Measurements from ENCODE around the gene STARD7. TPM values are rescaled to one million over a fixed set of nuclear protein-coding genes. Genes with fewer than 3 reads are reported as not detected.
"Not testable (repeated sequence)": the region's sequence is repeated elsewhere in the genome, so short reads cannot be mapped to it uniquely, and the experiment has no call there.

The STARD7 gene
- total RNA-seq, 3 donors from 2014 or later, result 118 to 123 (median 122) TPM

- ATAC-seq, result peak; percentile 64
- DNase-seq, result peak in 1 of 3 donors; percentile 29
- intact Hi-C loops (cut with DNase I, micrococcal nuclease), result no loop called here
Observed at GRCh38 chr2:96161898-96162297, 46.7 kb downstream of the STARD7 start.

DNA sequence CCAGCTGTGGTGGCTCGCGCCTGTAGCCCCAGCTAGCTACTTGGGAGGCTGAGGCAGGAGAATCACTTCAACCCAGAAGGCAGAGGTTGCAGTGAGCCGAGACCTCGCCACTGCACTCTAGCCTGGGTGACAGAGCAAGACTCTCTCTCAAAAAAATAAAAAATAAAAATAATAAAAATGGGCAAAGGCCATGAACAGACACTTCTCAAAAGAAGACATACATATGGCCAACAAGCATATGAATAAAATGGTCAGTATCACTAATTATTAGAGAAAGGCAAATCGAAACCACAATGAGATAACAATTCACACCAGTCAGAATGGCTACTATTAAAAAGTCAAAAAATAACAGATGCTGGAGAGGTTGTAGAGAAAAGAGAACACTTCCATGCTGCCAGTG lies 48.3 kb downstream of the STARD7 start:
- not testable (repeated sequence) for H3K36me3 ChIP-seq (ENCODE audit: low read depth); ATAC-seq

More at GRCh38 chr2:96161898-96162297, 46.7 kb downstream of the STARD7 start:
- TF ChIP-seq CTCF (IDR thresholded peaks at IDR 0.05), result no peak
- Histone ChIP-seq H3K4me1 (ENCODE audit: low read depth) (no peaks in the 10 kb centered on the region), H3K36me3 (ENCODE audit: low read depth) (no peaks in the 10 kb centered on the region), H3K9me3 (no peaks in the 10 kb centered on the region), H3K4me3 (no peak overlapping the region)

DNA sequence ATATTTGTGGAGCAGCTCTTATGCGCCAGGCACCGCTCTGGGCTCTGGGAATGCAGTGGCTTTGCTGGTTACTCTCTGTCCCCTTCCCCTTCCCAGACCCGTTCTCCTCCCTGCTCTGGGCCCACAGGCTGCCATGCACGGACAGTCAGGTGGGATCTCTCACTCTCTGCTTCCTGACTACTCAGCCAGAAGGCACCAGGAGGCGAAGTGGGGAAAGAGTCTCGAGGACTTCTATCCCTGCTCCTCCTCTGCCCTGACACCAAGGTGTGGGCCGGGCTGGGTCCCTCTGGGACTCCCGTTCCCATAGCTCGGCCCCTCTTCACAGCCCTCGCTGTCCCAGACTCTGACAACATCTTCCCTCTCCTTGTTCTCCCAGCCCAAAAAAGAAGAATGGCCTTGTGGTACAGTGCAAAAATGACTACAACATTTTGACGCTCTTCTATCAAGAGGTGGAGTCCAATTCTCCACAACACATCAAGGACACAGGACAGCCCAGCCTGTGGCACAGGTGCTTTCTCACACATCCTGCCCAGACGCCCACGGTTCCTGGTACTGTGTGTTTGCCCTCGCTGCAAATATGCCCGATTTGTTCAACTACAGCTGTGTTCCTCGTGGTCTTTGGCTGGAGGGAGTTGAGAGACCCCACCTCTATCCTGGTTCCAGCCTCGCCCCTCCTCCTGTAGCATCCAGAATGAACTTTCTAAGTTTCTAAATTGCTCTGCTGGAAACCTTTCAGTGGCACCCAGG lies 49.4 kb downstream of the STARD7 start:
- DNase-seq (no peak), ATAC-seq (no peak)
- intact Hi-C loops (cut with DNase I, micrococcal nuclease), result no loop called here
- Histone ChIP-seq H3K4me1 (ENCODE audit: low read depth) (no peaks in the 10 kb centered on the region), H3K4me3 (no peak overlapping the region), H3K36me3 (ENCODE audit: low read depth) (no peaks in the 10 kb centered on the region), H3K9me3 (no peaks in the 10 kb centered on the region)
- TF ChIP-seq CTCF (IDR thresholded peaks at IDR 0.05), result no peak

More for the DNA sequence above, 48.3 kb downstream of the STARD7 start:
- DNase-seq; intact Hi-C loops (cut with DNase I, micrococcal nuclease); H3K4me1 ChIP-seq (ENCODE audit: low read depth); H3K9me3 ChIP-seq; H3K4me3 ChIP-seq: not testable (repeated sequence)

- no peak for TF ChIP-seq CTCF (IDR thresholded peaks at IDR 0.05)
- intact Hi-C loops (cut with DNase I, micrococcal nuclease), result no loop called here
Observed at GRCh38 chr2:96158554-96158940, 50.1 kb downstream of the STARD7 start.

DNA sequence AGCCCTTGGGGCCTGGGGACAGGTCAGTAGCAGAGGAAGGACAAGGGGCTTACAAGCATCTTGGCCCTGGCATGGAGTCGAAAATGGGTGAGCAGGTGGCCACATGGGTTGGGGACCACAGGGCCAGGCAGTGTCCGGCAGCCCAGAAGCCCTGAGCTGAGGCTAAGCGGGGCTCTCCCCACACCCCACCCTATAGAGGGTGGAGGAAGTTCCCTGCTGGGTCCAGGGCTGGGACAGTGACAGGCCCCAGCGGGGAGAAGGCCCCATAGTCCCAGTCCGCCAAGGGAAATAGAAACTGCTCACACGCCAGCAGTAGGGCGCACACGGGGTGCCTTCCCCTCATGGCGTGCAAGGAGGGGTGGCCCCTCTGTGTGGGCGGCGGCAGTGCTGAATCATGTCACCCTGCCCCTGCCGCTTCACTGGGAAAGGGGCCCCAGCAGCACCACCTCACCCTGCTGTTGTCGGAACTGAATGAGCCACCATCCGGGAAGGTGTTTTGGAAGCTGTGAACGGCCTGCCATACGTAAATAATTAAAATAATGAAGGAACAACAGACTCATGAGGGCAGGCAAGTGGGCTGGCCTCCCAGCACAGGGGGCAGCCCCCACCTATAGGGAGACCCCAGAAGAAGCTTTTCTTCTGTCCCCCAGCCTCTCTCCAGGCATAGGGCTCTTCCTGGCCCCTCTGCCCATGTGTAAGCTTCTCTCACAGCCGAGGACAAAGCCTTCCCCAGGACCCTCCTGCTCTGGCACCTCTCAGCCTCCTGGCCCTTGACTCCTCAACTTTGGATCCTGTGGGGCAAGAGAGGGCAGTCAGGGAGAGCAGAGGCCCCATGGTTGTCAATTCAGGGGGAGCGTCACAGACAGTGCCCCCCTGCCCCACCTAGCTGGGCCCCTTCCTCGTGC lies 50.7 kb downstream of the STARD7 start:
- Histone ChIP-seq H3K4me1 (ENCODE audit: low read depth) (no peaks in the 10 kb centered on the region), H3K4me3 (no peak overlapping the region), H3K36me3 (ENCODE audit: low read depth) (no peaks in the 10 kb centered on the region), H3K9me3 (no peaks in the 10 kb centered on the region)
- TF ChIP-seq CTCF (IDR thresholded peaks at IDR 0.05), result no peak
- peak; percentile 56 for ATAC-seq
- no peak for DNase-seq
- intact Hi-C loops (cut with DNase I, micrococcal nuclease), result no loop called here

More at GRCh38 chr2:96158554-96158940, 50.1 kb downstream of the STARD7 start:
- DNase-seq (peak in 1 of 3 donors; percentile 48), ATAC-seq (no peak)
- Histone ChIP-seq H3K9me3 (no peaks in the 10 kb centered on the region), H3K4me3 (no peak overlapping the region), H3K36me3 (ENCODE audit: low read depth) (no peaks in the 10 kb centered on the region), H3K4me1 (ENCODE audit: low read depth) (no peaks in the 10 kb centered on the region)
